Left lung (tissue), 10 donors: ENCODE results near the gene GALNT10. TPM values are rescaled to one million over a fixed set of nuclear protein-coding genes. Genes with fewer than 3 reads are reported as not detected.

Experiments
- ATAC-seq: fragments of 200-7000 bp; cut with Tn5 transposase; one replicate; pipeline ENCODE4 v1.9.1; 2020; ENCODE audit warnings: moderate library complexity
- DNase-seq, 4 donors: peaks; one replicate each; pipeline ENCODE4 v3.0.0-alpha.2; 2013 to 2020
- H3K27ac ChIP-seq, 2 donors: fragments of 200-600 bp; sonication (generic) in 1 of 2; one replicate each; pipeline versions ENCODE4 v1.5.0 to v1.8.0; 2020 to 2021
- H3K27me3 ChIP-seq, 2 donors: fragments of 200-600 bp; sonication (generic) in 1 of 2; one replicate each; pipeline versions ENCODE4 v1.5.0 to v1.8.0; 2020 to 2021
- H3K36me3 ChIP-seq, 2 donors: fragments of 200-600 bp; sonication (generic) in 1 of 2; one replicate each; pipeline versions ENCODE4 v1.5.0 to v1.8.0; 2020 to 2021
- H3K4me1 ChIP-seq, 2 donors: fragments of 200-600 bp; one replicate each; pipeline ENCODE4 v1.8.0; 2021
- H3K4me3 ChIP-seq, 2 donors: fragments of 200-600 bp; sonication (generic) in 1 of 2; one replicate each; pipeline versions ENCODE4 v1.5.0 to v1.8.0; 2020 to 2021; ENCODE audit warnings: mild to moderate bottlenecking in 1 of 2
- H3K9me3 ChIP-seq, 2 donors: fragments of 200-600 bp; sonication (generic) in 1 of 2; one replicate each; pipeline versions ENCODE4 v1.5.0 to v1.8.0; 2020 to 2021
- intact Hi-C, 2 donors: fragments of 100-400 bp; cut with DNase I; formaldehyde crosslinking; loops; one replicate each; pipeline versions ENCODE4 v1.11.2 to v1.14.2; 2022
- polyA plus RNA-seq, 6 donors: library from polyadenylated mRNA; unstranded; fragments of 120-200 nt; gene quantifications; one replicate each; pipeline ENCODE4 v1.2.1, GENCODE V29; 2013; ENCODE audit not compliant: insufficient read length in 6 of 6
- total RNA-seq, 2 donors: library from RNA; stranded (reverse); fragmentation: NEBNext Ultra II Directional; extraction: Animal tissue kit (Norgen Biotek cat#: 25700); gene quantifications; one replicate each; pipeline ENCODE4 v1.2.1, GENCODE V29; 2021
- TF ChIP-seq, protein P1 (sequence below), 2 donors: fragments of 200-600 bp; sonication (generic) in 1 of 2; IDR thresholded peaks; one replicate each; pipeline versions ENCODE4 v1.5.0 to v1.8.0; 2021; ENCODE audit warnings: antibody characterized with exemption in 2 of 2
- donor health status: DM: no; HTN: yes; CAD: no.
- donor health status: DM: no; HTN: no; CAD: no.

GALNT10 gene
- total and polyA plus RNA-seq, 8 donors, result 21.2 to 117 (median 25.7) TPM

DNA sequence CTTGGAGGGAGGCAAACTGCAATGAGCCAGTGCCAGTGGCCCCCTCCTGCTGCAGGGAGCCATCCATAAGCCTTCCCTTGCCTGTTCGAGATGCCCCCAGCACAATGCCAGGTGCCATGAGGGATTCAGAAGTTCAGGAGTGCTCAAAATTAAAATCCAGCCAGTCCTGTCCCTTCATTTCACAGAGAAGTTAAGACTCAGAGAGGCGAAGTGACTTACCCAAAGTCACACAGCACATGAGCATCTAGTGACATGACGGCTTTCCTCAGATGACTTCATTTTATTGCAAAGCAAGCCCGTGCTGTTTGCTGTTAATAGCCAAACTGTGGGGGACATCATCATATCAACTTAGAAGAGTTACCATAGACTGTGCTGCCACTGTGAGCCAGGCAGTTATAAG lies 185.9 kb downstream of the GALNT10 start:
- DNase-seq, result no peak
- no peak for ATAC-seq
- H3K27ac ChIP-seq, result no peak overlapping the region

DNA sequence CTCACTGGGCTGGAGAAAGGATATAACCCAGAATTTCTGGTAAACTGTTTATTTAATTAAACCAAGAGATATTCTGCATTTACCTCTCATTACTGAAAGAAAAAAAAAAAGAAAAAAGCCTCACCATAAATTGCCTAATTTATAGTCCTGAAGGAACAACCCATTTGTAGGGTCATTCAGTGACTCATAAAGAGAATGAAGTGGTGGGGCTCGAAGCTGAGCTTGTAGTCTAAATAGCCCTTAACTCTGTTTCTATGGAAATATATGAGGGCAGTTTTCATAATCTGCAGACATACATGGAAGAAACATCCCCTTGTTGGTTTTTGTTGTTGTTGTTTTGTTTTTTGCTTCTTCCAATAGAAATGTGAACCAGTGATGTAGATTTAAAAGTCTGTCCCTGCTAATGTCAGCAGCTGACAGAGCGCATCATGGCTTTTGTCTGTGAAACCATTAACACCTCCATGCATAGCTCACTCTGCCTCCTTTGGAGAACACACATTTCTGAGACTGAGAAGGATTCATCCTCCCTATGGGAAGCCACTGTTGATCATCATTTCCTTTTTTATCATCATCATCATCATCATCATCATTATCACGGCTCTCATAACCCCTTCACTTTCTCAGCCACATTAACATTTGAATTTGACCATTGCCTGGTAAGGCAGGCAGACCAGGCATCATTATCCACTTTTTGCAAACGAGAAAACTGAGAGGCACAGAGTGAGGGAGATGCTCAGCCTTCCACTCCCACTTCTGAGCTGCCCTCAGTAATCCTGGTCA lies 187.4 kb downstream of the GALNT10 start:
- ATAC-seq (no peak), DNase-seq (no peak)
- no peak overlapping the region for H3K27ac ChIP-seq
- H3K4me3 ChIP-seq, result no peak overlapping the region
- H3K4me1 ChIP-seq, result no peaks in the 10 kb centered on the region
- H3K27me3 ChIP-seq, result no peaks in the 10 kb centered on the region
- intact Hi-C loops, result no loop called here
- TF ChIP-seq, protein P1, sequence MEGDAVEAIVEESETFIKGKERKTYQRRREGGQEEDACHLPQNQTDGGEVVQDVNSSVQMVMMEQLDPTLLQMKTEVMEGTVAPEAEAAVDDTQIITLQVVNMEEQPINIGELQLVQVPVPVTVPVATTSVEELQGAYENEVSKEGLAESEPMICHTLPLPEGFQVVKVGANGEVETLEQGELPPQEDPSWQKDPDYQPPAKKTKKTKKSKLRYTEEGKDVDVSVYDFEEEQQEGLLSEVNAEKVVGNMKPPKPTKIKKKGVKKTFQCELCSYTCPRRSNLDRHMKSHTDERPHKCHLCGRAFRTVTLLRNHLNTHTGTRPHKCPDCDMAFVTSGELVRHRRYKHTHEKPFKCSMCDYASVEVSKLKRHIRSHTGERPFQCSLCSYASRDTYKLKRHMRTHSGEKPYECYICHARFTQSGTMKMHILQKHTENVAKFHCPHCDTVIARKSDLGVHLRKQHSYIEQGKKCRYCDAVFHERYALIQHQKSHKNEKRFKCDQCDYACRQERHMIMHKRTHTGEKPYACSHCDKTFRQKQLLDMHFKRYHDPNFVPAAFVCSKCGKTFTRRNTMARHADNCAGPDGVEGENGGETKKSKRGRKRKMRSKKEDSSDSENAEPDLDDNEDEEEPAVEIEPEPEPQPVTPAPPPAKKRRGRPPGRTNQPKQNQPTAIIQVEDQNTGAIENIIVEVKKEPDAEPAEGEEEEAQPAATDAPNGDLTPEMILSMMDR (IDR thresholded peaks at IDR 0.05), result no peak
- H3K36me3 ChIP-seq, result peaks cover 0 to 62% of the 10 kb centered on the region in 2 donors
- no peaks in the 10 kb centered on the region for H3K9me3 ChIP-seq

More for the DNA sequence above, 185.9 kb downstream of the GALNT10 start:
- Histone ChIP-seq H3K36me3 (peaks cover 0 to 47% of the 10 kb centered on the region in 2 donors), H3K4me3 (no peak overlapping the region), H3K9me3 (no peaks in the 10 kb centered on the region), H3K27me3 (no peaks in the 10 kb centered on the region), H3K4me1 (peaks cover 0 to 3% of the 10 kb centered on the region in 2 donors)
- TF ChIP-seq, protein P1 (IDR thresholded peaks at IDR 0.05), result no peak
- intact Hi-C loops, result no loop called here

DNA sequence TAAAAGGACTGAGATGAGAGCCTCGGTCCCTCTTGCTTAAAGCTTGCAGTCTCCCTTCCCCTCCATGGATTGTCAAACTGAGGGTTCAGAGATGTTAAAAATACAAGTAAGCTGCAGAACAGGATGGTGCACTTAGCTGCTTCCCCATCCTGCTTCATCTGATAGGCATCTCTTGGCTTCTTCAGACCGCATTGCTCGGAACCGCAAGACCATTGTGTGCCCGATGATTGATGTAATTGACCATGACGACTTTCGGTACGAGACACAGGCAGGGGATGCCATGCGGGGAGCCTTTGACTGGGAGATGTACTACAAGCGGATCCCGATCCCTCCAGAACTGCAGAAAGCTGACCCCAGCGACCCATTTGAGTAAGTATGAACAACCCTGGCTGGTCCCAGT lies 189.7 kb downstream of the GALNT10 start:
- DNase-seq (no peak), ATAC-seq (no peak)
- TF ChIP-seq, protein P1 (IDR thresholded peaks at IDR 0.05), result no peak
- intact Hi-C loops, result no loop called here
- no peak overlapping the region for H3K27ac ChIP-seq
- H3K4me1 ChIP-seq, result no peaks in the 10 kb centered on the region
- H3K36me3 ChIP-seq, result peaks cover 0 to 72% of the 10 kb centered on the region in 2 donors
- no peaks in the 10 kb centered on the region for H3K27me3 ChIP-seq
- no peak overlapping the region for H3K4me3 ChIP-seq
- no peaks in the 10 kb centered on the region for H3K9me3 ChIP-seq

DNA sequence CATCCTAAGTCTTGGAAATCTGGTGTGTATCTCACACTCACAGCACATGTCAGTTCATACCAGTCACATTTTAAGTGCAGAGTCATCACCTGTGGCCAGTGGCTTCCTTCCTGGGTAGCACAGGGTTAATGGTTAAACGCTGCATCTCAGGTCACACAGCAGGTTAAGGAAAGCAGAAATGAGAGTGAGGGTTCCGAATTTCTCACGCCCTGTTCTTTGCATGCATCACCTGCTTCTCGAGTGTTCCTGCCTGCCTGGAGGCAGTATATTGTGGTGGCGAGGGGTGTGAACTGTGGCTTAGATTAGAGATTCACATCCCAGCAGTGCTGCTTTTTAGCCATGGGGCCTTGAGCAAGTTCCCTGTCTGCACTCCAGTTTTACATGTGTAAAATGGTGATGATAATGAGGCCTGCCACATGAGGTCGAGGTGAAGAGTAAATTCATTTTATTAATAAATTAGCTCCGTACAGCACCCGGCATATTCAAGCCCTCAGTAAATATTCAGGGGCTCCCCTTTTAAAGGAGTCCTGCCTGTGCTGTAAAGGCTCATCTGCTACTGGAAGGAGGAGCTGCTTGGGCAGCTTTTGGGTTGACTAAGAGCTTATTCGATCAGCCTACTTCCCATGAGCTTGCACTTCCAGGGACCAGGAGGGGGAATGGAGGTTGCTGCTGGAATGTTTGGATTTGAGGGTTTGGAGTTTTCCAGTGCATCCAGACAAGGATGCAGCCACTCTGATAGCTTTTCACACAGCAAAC lies 194.1 kb downstream of the GALNT10 start:
- H3K27ac ChIP-seq, result no peak overlapping the region
- H3K4me1 ChIP-seq, result no peaks in the 10 kb centered on the region
- intact Hi-C loops, result no loop called here
- H3K27me3 ChIP-seq, result no peaks in the 10 kb centered on the region
- DNase-seq (no peak), ATAC-seq (no peak)
- H3K9me3 ChIP-seq, result no peaks in the 10 kb centered on the region
- TF ChIP-seq, protein P1 (IDR thresholded peaks at IDR 0.05), result no peak
- H3K36me3 ChIP-seq, result peaks cover 0 to 61% of the 10 kb centered on the region in 2 donors
- H3K4me3 ChIP-seq, result no peak overlapping the region

DNA sequence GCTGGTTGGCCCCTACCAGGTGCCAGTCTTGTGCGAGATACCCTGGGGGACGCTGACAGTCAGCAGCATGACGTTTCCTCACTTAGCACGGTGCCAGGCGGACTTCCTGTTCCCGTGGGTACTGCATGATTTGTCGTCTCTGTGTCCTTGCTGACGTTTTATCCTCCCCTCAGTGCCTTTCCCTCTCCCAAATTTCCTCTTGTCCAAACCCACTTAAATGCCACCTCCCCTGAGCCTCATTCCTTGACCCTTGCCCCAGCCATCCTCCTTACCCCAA lies 194.6 kb downstream of the GALNT10 start:
- Histone ChIP-seq H3K4me3 (no peak overlapping the region), H3K4me1 (no peaks in the 10 kb centered on the region), H3K36me3 (peaks cover 0 to 61% of the 10 kb centered on the region in 2 donors), H3K27ac (no peak overlapping the region), H3K9me3 (no peaks in the 10 kb centered on the region), H3K27me3 (no peaks in the 10 kb centered on the region)
- TF ChIP-seq, protein P1 (IDR thresholded peaks at IDR 0.05), result no peak
- no peak for DNase-seq
- ATAC-seq, result no peak
- intact Hi-C loops, result no loop called here
